ENCODE data around the gene PDE4D. TPM values are rescaled to one million over a fixed set of nuclear protein-coding genes. Genes with fewer than 3 reads are reported as not detected.

The PDE4D gene
- total and polyA plus RNA-seq, 4 donors = 12.8 to 167 (median 44.5) TPM

GRCh38 chr5:58972301-58972700 is 921.2 kb downstream of the PDE4D start:
- no peak overlapping the region for H3K4me3 ChIP-seq
- no peak for TF ChIP-seq CTCF (IDR thresholded peaks at IDR 0.05; ENCODE audit: control extremely low read depth, extremely low read depth)
- H3K36me3 ChIP-seq (ENCODE audit: control insufficient read depth in 4 of 4, insufficient read depth in 4 of 4, low read length in 4 of 4) = peaks cover 13 to 24% (median 16%) of the 10 kb centered on the region in 4 donors
- no peak overlapping the region for H3K27ac ChIP-seq (ENCODE audit: low read depth in 1 of 2, low read length in 1 of 2)
- H3K4me1 ChIP-seq (ENCODE audit: control insufficient read depth in 5 of 5, insufficient read depth in 5 of 5, low read length in 5 of 5) = peaks cover 0 to 10% (median 2%) of the 10 kb centered on the region in 5 donors
- 40 to 66% methylated on average over 1 of the region's 1 CpG for WGBS, 2 donors
- H3K9ac ChIP-seq (ENCODE audit: insufficient read depth in 1 of 2, low read length in 2 of 2) = no peak overlapping the region
- DNase-seq (no peak), ATAC-seq (ENCODE audit: insufficient read depth, low FRiP score) (no peak)
- no peaks in the 10 kb centered on the region for H3K9me3 ChIP-seq (ENCODE audit: control insufficient read depth in 4 of 4, insufficient read depth in 3 of 4, low read length in 3 of 4)
- H3K27me3 ChIP-seq (ENCODE audit: control insufficient read depth in 3 of 3, insufficient read depth in 3 of 3, low read length in 2 of 3) = no peaks in the 10 kb centered on the region

- no peak overlapping the region for H3K27ac ChIP-seq (ENCODE audit: low read depth in 1 of 2, low read length in 1 of 2)
- H3K36me3 ChIP-seq (ENCODE audit: control insufficient read depth in 4 of 4, insufficient read depth in 4 of 4, low read length in 4 of 4) = peaks cover 8 to 17% (median 10%) of the 10 kb centered on the region in 4 donors
- no peak for TF ChIP-seq CTCF (IDR thresholded peaks at IDR 0.05; ENCODE audit: control extremely low read depth, extremely low read depth)
- H3K9ac ChIP-seq (ENCODE audit: insufficient read depth in 1 of 2, low read length in 2 of 2) = no peak overlapping the region
- H3K9me3 ChIP-seq (ENCODE audit: control insufficient read depth in 4 of 4, insufficient read depth in 3 of 4, low read length in 3 of 4) = no peaks in the 10 kb centered on the region
- 41 to 43% methylated on average over 2 of the region's 2 CpGs for WGBS, 2 donors
- ATAC-seq (ENCODE audit: insufficient read depth, low FRiP score) = no peak
- H3K4me3 ChIP-seq = no peak overlapping the region
- peak; percentile 28 to 75 (median 68) for DNase-seq
- peaks cover 0 to 10% (median 2%) of the 10 kb centered on the region in 5 donors for H3K4me1 ChIP-seq (ENCODE audit: control insufficient read depth in 5 of 5, insufficient read depth in 5 of 5, low read length in 5 of 5)
- H3K27me3 ChIP-seq (ENCODE audit: control insufficient read depth in 3 of 3, insufficient read depth in 3 of 3, low read length in 2 of 3) = no peaks in the 10 kb centered on the region
Observed at GRCh38 chr5:58970766-58971165, 922.8 kb downstream of the PDE4D start.

GRCh38 chr5:58969795-58970194 is 923.7 kb downstream of the PDE4D start:
- DNase-seq (no peak), ATAC-seq (ENCODE audit: insufficient read depth, low FRiP score) (no peak)
- Histone ChIP-seq H3K36me3 (ENCODE audit: control insufficient read depth in 4 of 4, insufficient read depth in 4 of 4, low read length in 4 of 4) (peaks cover 6 to 12% (median 8%) of the 10 kb centered on the region in 4 donors), H3K27me3 (ENCODE audit: control insufficient read depth in 3 of 3, insufficient read depth in 3 of 3, low read length in 2 of 3) (no peaks in the 10 kb centered on the region), H3K9me3 (ENCODE audit: control insufficient read depth in 4 of 4, insufficient read depth in 3 of 4, low read length in 3 of 4) (no peaks in the 10 kb centered on the region), H3K4me3 (no peak overlapping the region), H3K4me1 (ENCODE audit: control insufficient read depth in 5 of 5, insufficient read depth in 5 of 5, low read length in 5 of 5) (peaks cover 0 to 10% (median 2%) of the 10 kb centered on the region in 5 donors), H3K9ac (ENCODE audit: insufficient read depth in 1 of 2, low read length in 2 of 2) (no peak overlapping the region), H3K27ac (ENCODE audit: low read depth in 1 of 2, low read length in 1 of 2) (no peak overlapping the region)
- WGBS, 2 donors = 83 to 89% methylated on average over 2 of the region's 2 CpGs
- TF ChIP-seq CTCF (IDR thresholded peaks at IDR 0.05; ENCODE audit: control extremely low read depth, extremely low read depth) = no peak

GRCh38 chr5:58969253-58969652 is 924.3 kb downstream of the PDE4D start:
- 91 to 96% methylated on average over 3 of the region's 3 CpGs for WGBS, 2 donors
- H3K9ac ChIP-seq (ENCODE audit: insufficient read depth in 1 of 2, low read length in 2 of 2) = no peak overlapping the region
- H3K4me3 ChIP-seq = no peak overlapping the region
- H3K9me3 ChIP-seq (ENCODE audit: control insufficient read depth in 4 of 4, insufficient read depth in 3 of 4, low read length in 3 of 4) = no peaks in the 10 kb centered on the region
- H3K4me1 ChIP-seq (ENCODE audit: control insufficient read depth in 5 of 5, insufficient read depth in 5 of 5, low read length in 5 of 5) = peaks cover 0 to 10% (median 2%) of the 10 kb centered on the region in 5 donors
- no peaks in the 10 kb centered on the region for H3K27me3 ChIP-seq (ENCODE audit: control insufficient read depth in 3 of 3, insufficient read depth in 3 of 3, low read length in 2 of 3)
- H3K36me3 ChIP-seq (ENCODE audit: control insufficient read depth in 4 of 4, insufficient read depth in 4 of 4, low read length in 4 of 4) = peaks cover under 1 to 6% (median 3%) of the 10 kb centered on the region in 4 donors
- H3K27ac ChIP-seq (ENCODE audit: low read depth in 1 of 2, low read length in 1 of 2) = no peak overlapping the region
- no peak for TF ChIP-seq CTCF (IDR thresholded peaks at IDR 0.05; ENCODE audit: control extremely low read depth, extremely low read depth)
- ATAC-seq (ENCODE audit: insufficient read depth, low FRiP score) (no peak), DNase-seq (no peak)

Data from lung (tissue), 12 donors.